KMS-11 (cell line): Measurements from ENCODE around the gene SSPN.

Experiments
- H2AFZ ChIP-seq: fragments of 200-600 bp; sonication (generic); 2 replicates; pipeline ENCODE4 v1.6.1; 2016; ENCODE audit warnings: antibody characterized with exemption, mixed run types, low read depth
- H3K27ac ChIP-seq: fragments of 200-600 bp; sonication (generic); 2 replicates; pipeline ENCODE4 v1.6.1; 2016; ENCODE audit warnings: mild to moderate bottlenecking, mixed run types
- H3K27me3 ChIP-seq: fragments of 200-600 bp; sonication (generic); 2 replicates; pipeline ENCODE4 v1.6.1; 2017; ENCODE audit warnings: mild to moderate bottlenecking, low read depth, mixed run types, moderate library complexity; ENCODE audit not compliant: insufficient read depth
- H3K36me3 ChIP-seq: fragments of 200-600 bp; sonication (generic); 2 replicates; pipeline ENCODE4 v1.6.1; 2017; ENCODE audit warnings: mild to moderate bottlenecking, mixed run types; ENCODE audit not compliant: insufficient read depth
- H3K4me1 ChIP-seq: fragments of 200-600 bp; sonication (generic); 2 replicates; pipeline ENCODE4 v1.6.1; 2016; ENCODE audit warnings: mild to moderate bottlenecking, low read depth, mixed run types; ENCODE audit not compliant: poor library complexity, severe bottlenecking
- H3K4me2 ChIP-seq: fragments of 200-600 bp; sonication (generic); 2 replicates; pipeline ENCODE4 v1.7.0; 2016; ENCODE audit warnings: mild to moderate bottlenecking, mixed run types
- H3K4me3 ChIP-seq: fragments of 200-600 bp; sonication (generic); IDR thresholded peaks from 2 replicates; pipeline ENCODE4 v1.6.1; 2017; ENCODE audit warnings: low read depth, low read length, mixed read lengths; ENCODE audit not compliant: insufficient read depth
- H3K79me2 ChIP-seq: fragments of 200-600 bp; sonication (generic); 2 replicates; pipeline ENCODE4 v1.6.1; 2016; ENCODE audit warnings: low read depth, mixed run types; ENCODE audit not compliant: insufficient read depth
- H3K9ac ChIP-seq: fragments of 200-600 bp; sonication (generic); 2 replicates; pipeline ENCODE4 v1.6.1; 2016; ENCODE audit warnings: mild to moderate bottlenecking, mixed run types
- H4K20me1 ChIP-seq: fragments of 200-600 bp; sonication (generic); 2 replicates; pipeline ENCODE4 v1.6.1; 2016; ENCODE audit warnings: mild to moderate bottlenecking, mixed run types; ENCODE audit not compliant: insufficient read depth
- TF ChIP-seq, protein P1 (sequence below): fragments of 200-600 bp; sonication (generic); conservative IDR thresholded peaks from 2 replicates; pipeline ENCODE4 v1.6.1; 2017; ENCODE audit warnings: low read depth, mild to moderate bottlenecking, antibody characterized with exemption, low read length, moderate library complexity, mixed read lengths

The SSPN gene

DNA sequence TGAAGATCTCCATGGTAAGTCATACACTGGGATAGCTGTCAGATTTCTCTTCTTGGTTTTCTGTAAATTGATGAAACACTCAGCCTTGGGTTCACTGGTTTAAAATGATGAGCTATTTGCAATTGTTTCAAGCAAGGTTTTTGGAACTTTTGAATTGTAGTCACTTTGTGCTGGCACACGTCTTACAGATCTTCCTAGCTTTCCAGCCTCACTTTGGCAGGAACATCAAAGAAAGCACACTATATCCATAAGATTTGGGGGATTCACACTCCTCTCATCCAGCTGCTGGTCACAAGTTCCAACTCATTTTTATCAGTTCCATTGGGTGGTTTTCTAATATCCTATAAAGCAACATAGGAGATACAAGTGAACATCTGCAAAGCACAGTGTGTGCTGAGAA, 16.0 kb downstream of the SSPN start:
- H3K27ac ChIP-seq, result no peak overlapping the region
- H3K4me2 ChIP-seq, result no peak overlapping the region
- H3K4me3 ChIP-seq, result no peak overlapping the region
- H3K9ac ChIP-seq, result no peak overlapping the region
- no peaks in the 10 kb centered on the region for H3K36me3 ChIP-seq
- no peak overlapping the region for H2AFZ ChIP-seq
- no peaks in the 10 kb centered on the region for H3K4me1 ChIP-seq
- H3K79me2 ChIP-seq, result no peaks in the 10 kb centered on the region
- H4K20me1 ChIP-seq, result no peaks in the 10 kb centered on the region
- H3K27me3 ChIP-seq, result no peaks in the 10 kb centered on the region
- TF ChIP-seq, protein P1, sequence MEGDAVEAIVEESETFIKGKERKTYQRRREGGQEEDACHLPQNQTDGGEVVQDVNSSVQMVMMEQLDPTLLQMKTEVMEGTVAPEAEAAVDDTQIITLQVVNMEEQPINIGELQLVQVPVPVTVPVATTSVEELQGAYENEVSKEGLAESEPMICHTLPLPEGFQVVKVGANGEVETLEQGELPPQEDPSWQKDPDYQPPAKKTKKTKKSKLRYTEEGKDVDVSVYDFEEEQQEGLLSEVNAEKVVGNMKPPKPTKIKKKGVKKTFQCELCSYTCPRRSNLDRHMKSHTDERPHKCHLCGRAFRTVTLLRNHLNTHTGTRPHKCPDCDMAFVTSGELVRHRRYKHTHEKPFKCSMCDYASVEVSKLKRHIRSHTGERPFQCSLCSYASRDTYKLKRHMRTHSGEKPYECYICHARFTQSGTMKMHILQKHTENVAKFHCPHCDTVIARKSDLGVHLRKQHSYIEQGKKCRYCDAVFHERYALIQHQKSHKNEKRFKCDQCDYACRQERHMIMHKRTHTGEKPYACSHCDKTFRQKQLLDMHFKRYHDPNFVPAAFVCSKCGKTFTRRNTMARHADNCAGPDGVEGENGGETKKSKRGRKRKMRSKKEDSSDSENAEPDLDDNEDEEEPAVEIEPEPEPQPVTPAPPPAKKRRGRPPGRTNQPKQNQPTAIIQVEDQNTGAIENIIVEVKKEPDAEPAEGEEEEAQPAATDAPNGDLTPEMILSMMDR, result no peak

DNA sequence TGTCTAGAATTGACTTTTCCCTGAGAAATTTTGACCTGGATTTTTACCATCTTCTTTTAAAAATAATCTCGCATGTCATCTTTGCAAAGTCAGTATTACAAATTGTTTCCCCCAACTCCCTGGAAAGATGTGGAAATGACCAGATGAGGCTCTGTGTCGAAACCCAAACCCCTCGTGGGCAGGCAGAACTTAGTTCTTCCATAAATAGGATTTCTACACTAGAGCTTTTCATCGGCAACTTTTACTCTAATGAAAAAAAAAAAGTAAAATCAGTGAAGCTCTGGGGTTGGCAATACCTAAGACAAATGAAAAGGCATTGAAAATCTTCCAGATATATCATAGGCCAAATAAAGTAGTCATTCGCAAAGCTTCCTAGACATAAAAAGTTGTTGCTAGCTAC, 17.0 kb downstream of the SSPN start:
- Histone ChIP-seq H3K9ac (no peak overlapping the region), H3K27ac (no peak overlapping the region), H3K4me1 (no peaks in the 10 kb centered on the region), H2AFZ (no peak overlapping the region), H3K4me2 (no peak overlapping the region), H3K79me2 (no peaks in the 10 kb centered on the region), H3K27me3 (no peaks in the 10 kb centered on the region), H4K20me1 (no peaks in the 10 kb centered on the region), H3K4me3 (no peak overlapping the region), H3K36me3 (no peaks in the 10 kb centered on the region)
- TF ChIP-seq, protein P1, result no peak

DNA sequence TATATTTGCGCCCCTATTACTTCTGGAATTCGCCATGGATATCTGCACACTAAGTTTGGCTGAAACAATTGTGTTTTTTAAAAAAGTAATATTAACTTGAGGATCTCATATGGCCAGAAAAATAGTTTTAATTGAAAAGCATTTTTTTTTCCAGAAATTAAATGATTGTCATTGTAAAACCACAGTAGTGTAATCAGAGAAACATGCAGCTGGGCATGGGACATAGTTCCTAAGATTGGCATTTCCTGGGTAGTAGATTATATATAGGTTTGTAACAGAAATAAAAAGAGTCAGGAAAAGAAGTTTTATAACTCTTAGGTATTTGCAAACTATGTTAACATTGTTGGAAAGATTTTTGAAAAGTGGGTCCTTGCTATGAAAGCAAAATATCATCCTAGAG, 17.6 kb downstream of the SSPN start:
- TF ChIP-seq, protein P1, result no peak
- Histone ChIP-seq H3K27me3 (no peaks in the 10 kb centered on the region), H3K27ac (no peak overlapping the region), H3K36me3 (no peaks in the 10 kb centered on the region), H2AFZ (no peak overlapping the region), H3K79me2 (no peaks in the 10 kb centered on the region), H3K4me3 (no peak overlapping the region), H4K20me1 (no peaks in the 10 kb centered on the region), H3K4me1 (no peaks in the 10 kb centered on the region), H3K9ac (no peak overlapping the region), H3K4me2 (no peak overlapping the region)

DNA sequence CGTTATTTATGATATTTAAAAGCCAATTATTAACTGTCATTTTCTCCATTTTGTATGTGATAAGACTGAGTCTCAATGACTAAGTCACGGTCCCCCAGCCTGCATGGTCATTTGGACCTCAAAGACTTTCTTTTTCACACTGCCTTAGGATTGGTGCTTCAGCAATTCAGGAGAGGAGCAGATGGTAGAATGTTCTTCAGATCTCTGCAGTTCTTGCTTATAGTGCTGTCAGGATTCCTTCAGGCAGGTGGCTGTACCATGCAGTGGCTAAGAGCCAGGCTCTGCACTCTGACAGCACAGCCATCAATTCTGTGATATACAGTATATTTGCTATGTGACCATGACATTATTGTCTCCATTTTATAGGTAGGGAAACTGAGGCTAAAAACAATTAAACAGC, 18.7 kb downstream of the SSPN start:
- H3K4me2 ChIP-seq, result no peak overlapping the region
- no peaks in the 10 kb centered on the region for H3K4me1 ChIP-seq
- TF ChIP-seq, protein P1, result no peak
- H3K79me2 ChIP-seq, result no peaks in the 10 kb centered on the region
- no peaks in the 10 kb centered on the region for H3K27me3 ChIP-seq
- H3K27ac ChIP-seq, result no peak overlapping the region
- H3K4me3 ChIP-seq, result no peak overlapping the region
- no peak overlapping the region for H2AFZ ChIP-seq
- H4K20me1 ChIP-seq, result no peaks in the 10 kb centered on the region
- H3K36me3 ChIP-seq, result no peaks in the 10 kb centered on the region
- H3K9ac ChIP-seq, result no peak overlapping the region

DNA sequence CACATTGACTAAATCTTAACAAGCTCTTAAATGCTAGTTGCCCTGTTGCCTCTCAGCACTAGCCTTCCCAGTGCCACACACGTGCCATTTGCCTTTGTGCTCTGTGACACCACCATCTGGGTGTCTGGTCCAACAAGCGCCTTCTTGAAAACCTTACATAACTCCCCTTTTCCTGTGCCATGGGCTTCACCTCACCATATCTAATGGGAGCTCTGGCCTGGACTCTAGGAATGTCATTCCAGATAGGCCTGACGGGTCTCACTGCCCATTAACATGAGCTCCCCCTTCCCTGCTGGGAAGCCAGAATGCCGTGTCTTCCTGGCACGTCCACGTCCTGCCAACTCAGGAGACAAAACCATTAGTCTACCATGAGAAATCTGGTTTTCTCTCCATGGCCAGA, 24.4 kb downstream of the SSPN start:
- TF ChIP-seq, protein P1, result no peak
- no peak overlapping the region for H2AFZ ChIP-seq
- H3K9ac ChIP-seq, result no peak overlapping the region
- no peaks in the 10 kb centered on the region for H3K36me3 ChIP-seq
- H4K20me1 ChIP-seq, result no peaks in the 10 kb centered on the region
- H3K27me3 ChIP-seq, result no peaks in the 10 kb centered on the region
- H3K27ac ChIP-seq, result no peak overlapping the region
- no peaks in the 10 kb centered on the region for H3K79me2 ChIP-seq
- H3K4me2 ChIP-seq, result no peak overlapping the region
- H3K4me3 ChIP-seq, result no peak overlapping the region
- H3K4me1 ChIP-seq, result no peaks in the 10 kb centered on the region
